GM19240 (cell line): ENCODE data around the gene PCCA.
A peak's percentile ranks its signal among the peaks of the same experiment; 100 is the strongest.
"Not testable (repeated sequence)": the region's sequence is repeated elsewhere in the genome, so short reads cannot be mapped to it uniquely, and the experiment has no call there.

Source experiments
- DNase-seq: peaks from one replicate; pipeline ENCODE4 v3.0.0; 2011; ENCODE audit warnings: low spot score; ENCODE audit not compliant: insufficient read length

Gene PCCA

DNA sequence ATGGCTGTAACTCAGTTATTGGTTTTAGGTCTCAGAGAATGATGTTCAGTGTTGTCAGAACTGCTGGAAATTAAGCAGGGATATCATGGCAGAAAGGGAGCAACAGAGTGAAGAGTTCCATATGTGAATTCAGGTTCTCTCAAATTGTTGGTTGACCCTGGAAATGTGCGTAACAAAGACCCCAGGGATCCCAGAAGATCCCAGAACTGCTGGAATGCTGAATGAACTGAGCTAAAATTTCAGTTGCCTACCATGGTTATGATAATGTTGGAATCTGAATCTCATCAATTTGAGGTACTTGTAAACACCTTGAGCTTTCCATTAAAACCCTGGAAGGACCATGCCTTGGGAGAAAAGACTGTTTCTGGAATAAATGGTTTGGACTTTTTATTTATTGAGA, 268.9 kb downstream of the PCCA start:
- DNase-seq = no peak

DNA sequence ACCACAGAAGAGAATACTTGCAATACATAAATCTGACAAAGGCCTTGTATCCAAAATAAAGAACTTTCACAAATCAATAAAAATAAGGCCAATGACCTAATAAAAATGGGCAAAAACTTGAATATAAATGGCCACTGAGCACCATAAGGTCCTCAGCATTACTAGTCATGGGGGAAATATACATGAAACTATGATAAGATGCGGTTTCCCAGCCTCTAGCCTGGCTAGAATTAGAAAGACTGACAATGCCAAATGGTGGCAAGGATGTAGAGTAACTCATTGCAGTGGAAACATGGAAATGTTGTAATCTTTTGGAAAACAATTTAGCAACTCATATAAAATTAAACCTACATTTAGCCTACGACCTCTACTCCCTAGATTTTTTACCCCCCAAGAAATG, 272.6 kb downstream of the PCCA start:
- no peak for DNase-seq

DNA sequence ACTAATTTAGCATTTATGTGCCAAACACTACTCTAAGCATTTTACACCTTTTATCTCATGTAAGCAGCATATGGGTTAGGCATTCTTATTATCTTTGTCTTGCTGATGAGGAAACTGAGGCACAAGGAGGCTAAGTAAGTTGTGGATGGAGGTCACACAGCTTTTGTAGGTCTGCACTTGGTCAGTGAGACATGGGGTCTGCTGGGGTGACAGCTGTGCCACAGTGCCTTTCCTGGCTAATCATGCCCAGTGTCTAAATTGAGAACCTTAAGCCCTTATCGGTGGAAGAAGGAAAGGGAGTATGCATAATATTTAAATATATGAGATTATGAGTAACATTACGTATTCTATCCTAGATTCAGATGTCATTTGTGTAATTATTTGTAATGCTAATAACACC, 273.5 kb downstream of the PCCA start:
- DNase-seq = no peak

DNA sequence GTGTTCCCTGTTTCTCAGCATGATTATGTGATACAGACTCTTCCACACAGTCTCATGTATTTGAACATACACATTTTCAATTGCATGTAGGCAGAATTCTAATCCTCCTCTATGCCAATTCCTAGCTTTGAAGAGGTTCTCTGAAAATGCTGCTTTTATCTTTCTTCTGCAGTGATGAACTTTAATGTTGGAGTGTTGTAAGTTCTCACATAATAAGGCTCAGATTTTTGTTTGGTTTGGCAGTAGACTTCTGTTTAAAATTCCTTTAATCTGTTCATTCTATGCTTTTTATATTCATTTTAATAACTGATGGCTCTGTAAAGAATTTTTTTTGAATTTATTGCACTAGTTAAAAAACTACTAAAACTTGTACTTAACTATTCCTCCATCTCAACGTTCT, 273.9 kb downstream of the PCCA start:
- no peak for DNase-seq

DNA sequence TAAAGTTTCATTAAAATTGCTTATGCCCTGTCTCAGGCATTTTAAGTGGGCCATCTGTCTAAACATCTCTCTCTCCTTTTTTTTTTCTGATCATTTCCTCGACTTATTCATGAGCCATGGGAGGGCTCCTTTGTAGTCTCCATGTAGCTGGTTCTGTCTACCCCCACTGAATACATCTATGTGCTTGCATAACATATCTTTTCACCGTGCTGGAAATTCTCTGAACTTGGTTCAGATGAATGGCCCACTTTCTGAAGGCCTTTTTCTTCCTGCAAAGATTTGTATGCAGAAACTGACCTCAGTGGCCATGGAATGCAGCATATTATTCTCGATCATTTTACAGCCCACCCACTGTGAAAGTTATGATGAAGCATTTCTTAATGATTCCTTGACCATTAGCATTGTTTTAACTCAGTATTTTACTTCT, 274.4 kb downstream of the PCCA start:
- no peak for DNase-seq

DNA sequence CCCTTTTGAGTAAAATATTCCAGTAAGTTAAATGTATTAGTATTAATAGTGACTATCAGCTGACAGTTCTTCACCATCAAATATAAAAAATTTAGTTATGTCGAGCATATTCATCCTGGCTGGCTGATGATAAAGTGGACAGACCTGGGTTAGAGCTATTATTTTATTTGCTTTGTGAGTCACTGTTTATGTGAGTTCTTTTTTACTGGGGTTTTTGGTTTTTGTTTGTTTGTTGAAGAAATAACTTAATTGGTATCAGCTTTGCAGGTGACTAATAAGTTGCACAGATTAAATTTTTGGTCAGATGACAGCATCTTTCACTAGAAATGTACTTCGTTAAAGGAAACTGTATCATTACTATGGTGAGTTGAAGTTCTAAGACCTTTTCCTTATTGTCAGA, 275.0 kb downstream of the PCCA start:
- DNase-seq = no peak

DNA sequence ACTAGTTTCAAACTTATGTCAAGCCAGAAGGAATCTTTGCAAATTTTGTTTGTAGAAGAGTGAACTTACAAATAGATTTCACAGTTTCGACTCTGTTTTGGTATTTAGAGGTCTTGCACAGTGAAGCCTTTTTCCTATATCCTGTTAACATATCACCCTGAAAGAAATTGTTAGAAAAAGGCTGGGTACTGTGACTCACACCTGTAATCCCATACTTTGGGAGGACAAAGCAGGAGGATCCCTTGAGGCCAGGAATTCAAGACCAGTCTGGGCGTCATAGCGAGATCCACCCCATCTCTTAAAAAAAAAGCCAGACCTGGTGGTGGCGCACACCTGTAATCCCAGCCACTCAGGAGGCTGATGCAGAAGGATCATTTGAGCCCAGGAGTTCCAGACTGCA, 275.7 kb downstream of the PCCA start:
- no peak for DNase-seq

DNA sequence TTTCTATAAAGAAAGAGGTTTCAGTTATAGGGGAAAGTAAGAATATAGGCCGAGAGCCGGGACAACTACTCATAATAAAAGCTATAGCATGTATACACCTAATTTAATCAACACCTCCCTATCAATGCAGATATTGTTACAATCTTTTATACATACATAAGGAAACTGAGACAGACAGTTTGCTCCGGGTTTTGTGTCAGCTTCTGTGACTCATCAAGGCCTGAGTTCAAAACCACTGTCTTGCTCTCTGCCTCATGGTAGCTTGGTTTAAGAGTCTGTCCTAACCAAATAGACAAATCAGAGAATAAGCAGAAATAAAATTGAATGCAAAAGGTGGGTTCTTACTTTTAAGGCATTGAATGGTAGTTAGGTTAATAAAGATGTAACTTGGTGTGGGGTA, 276.8 kb downstream of the PCCA start:
- no peak for DNase-seq

DNA sequence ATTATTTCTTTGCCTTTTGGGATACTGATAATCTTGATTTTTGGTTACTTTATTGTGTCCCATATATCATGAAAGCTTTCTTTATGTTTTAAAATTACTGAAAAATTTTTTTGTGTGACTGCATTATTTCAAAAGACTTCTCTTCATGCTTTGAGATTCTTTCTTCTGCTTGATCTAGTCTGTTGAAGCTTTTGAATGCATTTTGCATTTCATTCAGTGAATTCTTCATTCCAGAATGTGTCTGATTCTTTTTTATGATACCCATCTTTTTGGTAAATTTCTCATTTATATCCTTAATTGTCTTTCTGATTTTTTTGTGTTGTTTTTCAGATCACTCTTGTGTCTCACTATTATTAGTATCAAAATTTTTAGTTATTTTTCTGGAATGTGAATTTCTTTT, 289.6 kb downstream of the PCCA start:
- DNase-seq = no peak

DNA sequence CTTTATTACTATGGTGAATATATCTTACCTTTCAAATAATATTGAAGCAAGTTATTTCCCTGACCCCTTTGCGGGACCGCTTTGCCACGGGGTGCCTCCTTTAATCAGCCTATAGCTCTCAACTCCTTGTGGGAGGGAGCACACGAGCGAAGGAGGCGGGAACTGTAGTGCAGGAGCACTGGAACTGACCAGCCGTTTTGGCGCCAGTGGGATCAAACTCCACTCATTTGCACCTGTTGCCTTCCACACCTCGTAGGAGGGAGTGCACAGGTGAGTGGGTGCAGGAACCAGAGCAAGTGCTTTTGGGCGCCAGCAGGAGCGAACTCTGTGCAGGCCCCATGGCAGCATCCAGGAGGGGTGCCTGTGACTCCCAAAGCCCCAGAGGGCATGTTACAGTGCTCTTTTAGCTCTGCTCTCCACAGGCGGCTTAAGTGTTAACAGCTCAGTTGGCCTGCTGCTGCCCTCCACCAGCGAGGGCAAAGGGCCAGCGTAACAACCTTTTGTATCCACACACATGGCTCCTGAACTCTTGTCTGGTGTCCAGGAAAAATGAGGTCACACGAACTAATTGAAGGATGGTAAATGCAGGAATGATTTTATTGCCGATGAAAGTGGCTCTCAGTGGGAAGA, 292.8 kb downstream of the PCCA start:
- no peak for DNase-seq

DNA sequence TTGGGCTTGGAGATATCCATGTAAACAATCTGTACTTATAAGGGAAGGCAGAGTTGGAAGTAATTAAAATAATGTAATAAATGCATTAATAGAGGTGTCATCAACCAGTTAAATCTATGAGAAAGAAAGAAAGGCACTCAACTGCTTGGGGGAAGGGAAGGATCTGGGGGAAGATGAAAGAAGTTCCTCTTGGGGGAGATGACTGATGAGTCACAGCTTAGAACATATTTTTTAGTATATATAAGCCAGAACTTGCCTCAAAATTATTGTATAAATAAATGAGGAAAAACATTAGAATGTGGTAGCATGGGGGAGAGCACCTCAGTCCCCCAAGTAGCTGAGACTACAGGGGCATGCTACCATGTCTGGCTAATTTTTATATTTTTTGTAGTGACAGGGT, 293.9 kb downstream of the PCCA start:
- DNase-seq = no peak

DNA sequence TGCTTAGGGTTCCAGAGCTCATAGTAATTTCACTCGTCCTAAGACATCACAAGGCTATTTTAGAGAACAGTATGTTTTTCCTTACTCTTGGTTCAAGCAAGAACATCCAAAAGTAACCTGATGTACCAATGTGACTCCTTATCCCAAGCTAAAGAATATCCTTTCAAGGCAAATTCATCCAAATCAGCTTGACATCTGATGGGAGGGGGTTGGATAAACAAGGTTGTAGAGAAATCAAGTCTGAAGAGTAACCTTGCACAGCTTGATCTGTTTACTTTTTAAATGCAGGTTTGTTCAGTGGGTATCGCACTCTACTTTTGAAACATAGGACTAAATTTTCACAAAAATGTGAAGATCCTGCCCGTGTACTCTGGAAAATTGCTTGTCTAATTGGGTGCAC, 298.5 kb downstream of the PCCA start:
- DNase-seq = no peak

DNA sequence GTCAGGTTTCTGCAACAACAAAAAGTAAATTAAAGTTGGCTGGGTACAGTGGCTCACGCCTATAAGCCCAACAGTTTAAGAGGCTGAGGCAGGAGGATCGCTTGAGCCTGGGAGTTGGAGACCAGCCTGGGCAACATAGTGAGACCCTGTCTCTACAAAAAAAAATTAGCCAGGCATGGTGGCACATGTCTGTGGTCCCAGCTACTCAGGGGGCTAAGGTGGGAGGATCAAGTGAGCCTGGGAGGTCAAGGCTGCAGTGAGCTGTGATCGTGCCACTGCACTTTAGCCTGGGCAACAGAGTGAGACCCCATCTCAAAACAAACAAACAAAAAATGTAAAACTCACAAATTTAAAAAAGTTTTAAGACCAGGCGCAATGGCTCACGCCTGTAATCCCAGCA, 299.3 kb downstream of the PCCA start:
- not testable (repeated sequence) for DNase-seq

DNA sequence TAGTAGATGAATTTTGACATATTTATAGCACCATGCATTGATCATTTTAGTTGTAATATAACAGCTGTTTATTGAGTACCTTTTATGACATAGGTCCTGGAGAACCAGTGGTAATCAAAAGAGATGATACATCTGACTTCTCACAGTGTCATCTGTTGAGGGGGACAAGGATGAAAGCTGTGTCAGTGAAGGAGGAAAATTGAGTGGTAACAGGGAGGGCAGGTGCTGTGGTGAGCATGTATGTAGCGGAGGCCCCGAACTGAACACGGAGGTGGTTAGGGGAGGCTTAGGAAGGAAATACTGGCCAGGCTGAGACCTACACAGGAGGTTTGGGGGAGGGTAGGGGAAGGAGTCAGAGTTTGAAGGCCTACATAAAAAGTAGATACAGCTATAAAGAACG, 300.0 kb downstream of the PCCA start:
- DNase-seq = no peak

DNA sequence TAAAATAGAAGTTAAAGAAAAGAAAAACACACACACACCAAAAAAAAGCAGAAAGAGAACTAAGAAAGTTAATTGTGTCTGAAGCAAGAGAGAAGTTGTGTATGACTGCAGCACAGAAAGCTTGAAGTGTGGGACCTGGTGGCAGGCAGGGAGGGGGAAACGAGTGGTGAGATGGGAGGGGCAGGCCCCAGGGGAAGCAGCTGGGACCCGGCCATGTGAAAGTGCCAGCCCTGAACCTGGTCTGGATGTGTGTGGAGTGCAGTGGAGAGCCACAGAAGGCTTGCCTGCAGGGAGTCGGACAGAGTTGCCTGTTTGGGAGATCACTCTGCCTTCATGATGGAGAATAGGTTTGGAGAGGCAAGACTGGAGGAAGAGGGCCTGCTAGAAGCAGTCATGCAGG, 300.7 kb downstream of the PCCA start:
- no peak for DNase-seq

DNA sequence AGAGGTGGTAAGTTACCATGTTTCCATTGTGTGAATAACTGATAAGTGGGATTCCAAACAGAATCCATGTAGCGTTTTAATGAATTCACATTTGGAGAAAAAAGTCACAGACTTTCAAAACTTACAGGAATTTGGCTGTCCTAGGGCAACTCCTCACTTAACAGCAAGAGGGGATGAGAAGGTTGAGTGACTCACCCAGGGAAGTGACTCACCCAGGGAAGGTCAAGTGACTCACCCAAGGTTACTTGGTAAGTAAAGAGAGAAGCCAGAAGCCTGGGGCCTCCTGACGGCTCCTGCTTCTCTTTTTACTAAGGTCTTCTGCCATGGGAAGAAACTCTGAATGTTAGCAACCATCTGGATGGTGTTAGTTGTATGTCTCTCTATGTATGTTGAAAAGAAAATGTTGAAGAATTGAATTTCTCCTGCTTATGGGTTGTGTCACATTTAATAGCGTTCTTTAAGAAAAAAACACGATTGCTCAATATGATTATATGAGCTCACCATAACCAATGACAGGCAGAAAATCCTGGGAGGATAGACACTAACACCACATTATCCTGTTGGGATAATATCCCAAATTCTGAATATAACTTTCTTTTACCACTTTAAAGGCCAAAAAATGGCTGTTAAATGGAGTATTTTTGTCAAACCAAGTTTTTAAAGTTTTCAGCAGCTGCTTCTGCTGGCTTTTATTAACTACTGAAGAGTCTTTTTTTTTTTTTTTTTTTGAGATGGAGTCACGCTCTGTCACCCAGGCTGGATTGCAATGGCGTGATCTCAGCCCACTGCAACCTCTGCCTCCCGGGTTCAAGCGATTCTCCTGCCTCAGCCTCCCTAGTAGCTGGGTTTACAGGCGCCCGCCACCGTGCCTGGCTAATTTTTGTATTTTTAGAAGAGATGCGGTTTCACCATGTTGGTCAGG, 304.1 kb downstream of the PCCA start:
- DNase-seq = no peak

DNA sequence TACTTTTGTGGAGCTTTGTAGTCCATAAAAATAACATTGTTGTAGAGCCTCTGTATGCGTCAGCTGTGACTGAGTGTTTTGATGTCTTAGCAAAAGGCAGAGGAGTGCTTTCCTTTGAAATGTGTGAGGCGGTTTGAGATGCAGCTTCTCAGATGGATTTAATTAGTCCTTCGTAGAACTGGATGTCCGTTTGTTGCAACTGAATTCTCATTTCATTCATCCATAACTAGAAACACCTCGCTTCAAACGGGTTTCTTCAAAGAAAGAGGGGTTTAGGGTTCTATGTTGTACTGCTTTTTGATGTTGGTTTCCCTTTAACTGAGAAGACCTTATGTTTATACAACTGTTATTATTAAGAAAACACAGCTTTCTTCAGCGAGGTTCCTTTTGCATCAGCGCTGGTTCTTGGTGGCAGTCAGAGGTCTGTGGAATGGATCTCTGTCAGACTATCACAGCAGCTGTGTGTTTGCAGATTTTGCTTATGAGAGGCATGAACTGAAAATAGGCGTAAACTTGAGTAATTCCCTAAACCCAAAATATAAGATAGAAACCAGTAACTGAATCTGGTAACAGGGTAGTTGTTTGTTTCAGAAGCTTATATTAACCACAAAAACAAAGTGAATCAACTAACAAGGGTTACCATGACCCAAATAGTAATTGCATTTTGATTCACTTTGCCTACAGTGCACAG, 305.3 kb downstream of the PCCA start:
- DNase-seq = peak; percentile 24

DNA sequence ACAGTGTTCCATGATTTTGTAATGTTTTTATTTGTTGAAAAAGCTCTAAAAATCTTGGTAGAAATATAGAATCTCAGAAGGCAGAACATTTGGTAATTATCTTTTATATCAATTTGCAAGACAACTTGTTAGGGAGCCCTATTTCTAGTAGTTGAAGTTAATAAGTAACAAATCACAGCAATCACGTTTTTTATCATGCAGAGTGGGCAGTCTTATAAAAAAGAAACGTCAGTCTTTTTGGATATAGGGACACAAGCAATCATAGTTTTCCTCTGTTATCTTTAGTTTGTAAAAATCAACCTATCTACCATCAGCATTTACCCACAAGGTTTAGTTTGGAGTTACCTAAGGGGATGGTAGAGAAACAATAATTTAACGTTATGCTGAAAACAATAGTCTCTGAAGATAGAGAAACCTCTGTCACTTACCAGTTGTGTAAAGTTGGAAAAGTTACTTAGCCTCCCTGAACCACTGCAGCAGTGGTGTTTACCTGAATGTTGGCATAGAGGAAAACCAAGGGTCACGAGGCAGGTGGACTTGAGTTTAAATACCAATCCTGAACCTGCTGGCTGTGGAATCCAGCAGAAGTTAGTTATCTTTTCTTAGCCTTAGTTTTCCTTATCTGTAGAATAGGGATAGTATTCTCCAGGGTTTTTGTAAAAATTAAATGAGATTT, 306.9 kb downstream of the PCCA start:
- no peak for DNase-seq

DNA sequence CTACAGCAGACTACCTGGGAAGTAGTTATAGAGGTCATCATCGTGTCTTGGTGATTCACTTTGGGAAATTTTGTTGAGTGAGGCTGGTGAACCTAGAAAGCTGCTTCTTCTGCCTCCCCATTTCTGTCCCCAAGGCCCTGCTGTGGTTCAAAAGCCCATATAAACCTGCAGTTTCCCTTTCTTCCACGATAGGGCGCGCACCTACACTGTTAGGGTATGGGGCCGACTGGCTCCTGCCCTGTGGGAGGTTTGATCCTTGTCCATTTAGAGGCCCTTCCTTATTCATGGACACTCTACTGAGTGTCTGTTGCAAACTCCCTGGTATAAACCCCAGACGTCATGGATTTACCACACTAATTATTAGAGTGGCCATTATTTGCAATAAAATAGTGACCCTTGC, 307.9 kb downstream of the PCCA start:
- no peak for DNase-seq

DNA sequence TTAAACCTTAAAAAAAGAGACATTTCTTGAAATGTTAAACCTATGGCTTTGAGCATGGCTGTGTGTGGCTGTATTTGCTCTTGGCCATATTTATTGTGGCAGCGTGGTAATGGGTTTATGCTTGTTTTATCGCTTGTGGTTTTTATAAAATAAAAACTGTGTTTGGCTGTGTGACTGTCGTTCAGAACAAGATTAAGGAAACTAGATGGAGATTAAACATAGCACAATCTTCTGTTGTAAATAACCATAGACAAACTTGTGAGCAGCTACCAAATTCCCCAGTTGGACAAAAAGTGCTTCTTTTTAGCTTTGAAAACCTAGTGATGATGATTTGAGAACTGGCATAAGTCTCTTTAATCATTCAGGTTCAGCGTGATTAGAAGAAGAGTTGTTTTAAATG, 308.7 kb downstream of the PCCA start:
- DNase-seq = no peak

DNA sequence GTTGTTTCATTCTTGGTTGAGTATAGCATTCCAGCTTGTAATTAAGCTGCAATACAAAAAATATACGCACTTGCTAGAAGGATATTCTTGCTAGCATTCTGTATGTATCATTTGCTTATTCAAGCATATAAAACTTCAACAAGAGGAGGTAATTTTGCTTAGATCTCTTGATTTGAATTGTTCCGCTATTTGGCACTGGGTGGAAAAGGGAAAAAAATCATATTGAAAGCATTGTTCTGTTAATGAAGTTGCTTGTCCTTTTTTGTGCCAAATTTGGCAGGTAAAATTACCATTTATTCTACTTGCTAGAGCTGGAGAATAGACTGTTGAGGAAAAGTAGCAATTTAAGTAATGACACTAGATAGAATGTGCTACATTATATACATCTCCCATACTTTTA, 309.5 kb downstream of the PCCA start:
- DNase-seq = no peak

DNA sequence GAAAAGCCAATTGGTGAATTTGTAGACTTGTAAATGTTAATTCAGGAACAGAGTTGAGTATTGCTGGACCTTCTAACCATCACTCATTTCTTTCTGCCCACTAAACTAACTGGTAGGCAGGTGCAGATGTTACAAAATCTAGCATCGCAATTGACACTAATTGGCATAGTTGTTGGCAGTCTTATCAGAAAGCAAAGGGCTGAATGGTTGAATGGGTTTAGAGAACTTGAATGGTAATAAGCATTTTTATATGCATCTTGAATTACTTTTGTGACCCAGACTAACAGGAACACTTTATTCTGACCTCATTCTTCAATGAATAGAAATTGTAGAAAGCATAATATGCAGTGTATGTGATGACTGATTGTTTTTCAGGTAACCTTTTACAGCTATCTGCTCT, 310.6 kb downstream of the PCCA start:
- DNase-seq = no peak
